ENCODE data around the gene ABHD15.

Gene ABHD15, protein sequence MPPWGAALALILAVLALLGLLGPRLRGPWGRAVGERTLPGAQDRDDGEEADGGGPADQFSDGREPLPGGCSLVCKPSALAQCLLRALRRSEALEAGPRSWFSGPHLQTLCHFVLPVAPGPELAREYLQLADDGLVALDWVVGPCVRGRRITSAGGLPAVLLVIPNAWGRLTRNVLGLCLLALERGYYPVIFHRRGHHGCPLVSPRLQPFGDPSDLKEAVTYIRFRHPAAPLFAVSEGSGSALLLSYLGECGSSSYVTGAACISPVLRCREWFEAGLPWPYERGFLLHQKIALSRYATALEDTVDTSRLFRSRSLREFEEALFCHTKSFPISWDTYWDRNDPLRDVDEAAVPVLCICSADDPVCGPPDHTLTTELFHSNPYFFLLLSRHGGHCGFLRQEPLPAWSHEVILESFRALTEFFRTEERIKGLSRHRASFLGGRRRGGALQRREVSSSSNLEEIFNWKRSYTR

DNA sequence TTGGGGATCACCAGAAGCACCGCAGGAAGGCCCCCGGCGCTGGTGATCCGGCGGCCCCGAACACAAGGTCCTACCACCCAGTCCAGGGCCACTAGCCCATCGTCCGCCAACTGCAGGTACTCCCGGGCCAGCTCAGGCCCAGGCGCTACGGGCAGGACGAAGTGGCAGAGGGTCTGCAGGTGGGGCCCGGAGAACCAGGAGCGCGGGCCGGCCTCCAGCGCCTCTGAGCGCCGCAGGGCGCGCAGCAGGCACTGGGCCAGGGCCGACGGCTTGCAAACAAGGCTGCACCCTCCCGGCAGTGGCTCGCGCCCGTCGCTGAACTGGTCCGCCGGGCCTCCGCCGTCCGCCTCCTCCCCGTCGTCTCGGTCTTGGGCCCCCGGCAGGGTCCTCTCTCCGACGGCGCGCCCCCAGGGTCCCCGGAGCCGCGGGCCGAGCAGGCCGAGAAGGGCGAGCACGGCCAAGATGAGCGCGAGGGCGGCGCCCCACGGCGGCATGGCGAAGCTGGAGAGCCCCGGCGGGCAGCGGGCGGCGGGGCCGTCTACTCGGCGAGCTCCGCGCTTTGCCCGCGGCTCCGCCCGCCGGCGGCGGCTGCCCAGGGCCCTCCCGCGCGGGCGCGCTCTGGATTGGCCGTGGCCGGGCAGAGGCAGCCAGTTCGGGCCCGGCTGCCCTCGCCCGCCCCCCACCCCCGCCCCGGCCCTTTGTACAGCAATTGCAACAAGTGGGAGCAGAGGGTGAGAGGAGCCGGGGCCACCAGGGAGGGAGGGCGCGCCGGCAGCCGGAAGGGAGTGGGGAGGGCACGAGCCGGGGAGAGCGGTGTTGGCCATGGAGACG lies at the start of gene ABHD15:
ABHD15 (minus strand) TSS at position 565 of the 831 bp plus-strand sequence; CDS start at position 494, 71 bp downstream.
- peak in 1 of 2 experiments; percentile 31 for DNase-seq

DNA sequence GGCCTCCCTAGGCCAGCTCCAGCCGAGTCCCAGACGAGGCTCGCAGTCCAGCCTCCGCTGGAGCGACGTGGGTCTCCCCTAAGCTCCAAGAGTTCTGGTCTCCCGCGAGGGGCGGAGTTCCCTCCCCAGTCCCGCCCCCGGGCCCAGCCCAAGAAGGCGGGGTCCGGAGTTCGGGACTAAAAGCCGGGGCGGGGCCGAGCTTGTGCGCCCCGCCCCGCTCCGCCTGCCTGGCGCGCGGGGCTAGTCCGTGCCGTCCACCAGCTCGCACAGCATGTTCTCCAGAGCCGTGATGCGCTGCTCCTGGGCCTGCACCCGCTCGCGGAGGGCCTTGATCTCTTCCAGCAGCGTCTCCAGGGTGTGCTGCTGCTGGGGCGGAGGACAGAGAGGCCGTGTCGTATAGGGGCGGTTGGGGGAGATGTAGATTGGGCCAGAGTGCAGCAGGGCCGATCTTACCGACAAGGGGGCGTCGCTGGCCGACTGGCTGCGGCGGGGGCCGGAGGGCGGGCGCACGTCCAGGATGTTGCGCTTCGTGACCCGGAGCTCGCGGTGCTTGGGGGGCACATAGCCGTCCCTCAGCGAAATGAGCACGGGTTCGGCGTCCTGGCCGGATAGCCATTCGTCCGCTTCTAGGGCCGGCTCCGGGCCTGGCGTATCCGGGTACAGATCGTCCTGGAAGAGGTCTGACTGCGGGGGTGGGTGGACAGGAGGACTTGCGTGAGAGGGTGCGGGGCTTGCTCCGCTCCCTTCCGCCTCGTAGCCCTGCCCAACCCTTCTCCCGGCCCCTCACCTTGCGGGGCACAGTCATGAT lies 48.9 kb upstream of the ABHD15 start:
- DNase-seq, result no peak

DNA sequence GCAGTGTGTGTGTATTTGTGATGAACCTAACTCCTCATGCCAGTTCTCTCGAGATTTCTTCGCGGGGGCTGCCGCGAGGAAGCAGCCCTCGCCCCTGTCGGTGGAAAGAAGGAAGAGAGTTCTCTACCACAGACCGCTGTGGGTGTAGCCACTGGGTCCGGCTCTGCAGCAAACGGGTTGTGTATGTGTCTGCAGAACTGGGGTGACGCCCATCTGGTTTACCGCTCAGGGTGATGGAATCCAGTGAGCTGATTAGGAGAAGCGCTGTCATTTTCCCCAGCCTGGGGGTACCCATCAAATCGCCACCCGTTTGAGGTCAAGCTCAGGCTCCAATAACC lies 48.2 kb upstream of the ABHD15 start:
- no peak for DNase-seq

DNA sequence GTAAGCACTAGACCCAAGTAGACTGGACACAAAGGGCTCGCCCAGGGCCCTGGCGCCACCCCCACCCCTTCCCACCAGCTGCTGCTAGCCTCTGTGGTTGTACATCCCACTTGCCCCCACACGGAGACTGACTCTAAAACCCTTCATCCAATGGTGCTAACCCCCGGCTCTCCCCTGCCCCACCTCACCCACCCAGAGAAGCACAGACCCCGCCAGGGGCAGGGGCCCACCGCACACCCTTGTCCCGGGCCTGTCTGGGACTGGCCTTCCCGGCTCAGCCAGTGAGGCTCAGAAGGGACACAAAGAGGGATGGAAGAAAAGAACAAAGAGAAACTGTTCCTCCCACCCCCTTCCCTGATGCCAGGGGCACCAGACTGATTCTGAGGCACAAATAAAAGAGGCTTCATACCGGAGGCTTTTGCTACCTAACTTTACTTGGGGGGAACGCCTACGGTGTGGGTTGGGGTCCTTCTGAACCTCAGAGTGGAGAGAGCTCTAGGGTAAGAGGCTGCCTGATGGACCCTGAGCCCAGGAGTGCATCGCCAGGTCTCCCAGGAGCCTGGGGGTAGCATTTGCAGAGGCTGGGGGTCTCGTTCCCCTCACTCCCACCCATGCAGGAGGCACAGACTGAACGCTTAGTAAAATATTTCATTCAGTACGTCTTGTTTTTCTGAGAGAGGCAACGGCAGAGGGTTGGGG lies 47.7 kb upstream of the ABHD15 start:
- DNase-seq, result no peak

DNA sequence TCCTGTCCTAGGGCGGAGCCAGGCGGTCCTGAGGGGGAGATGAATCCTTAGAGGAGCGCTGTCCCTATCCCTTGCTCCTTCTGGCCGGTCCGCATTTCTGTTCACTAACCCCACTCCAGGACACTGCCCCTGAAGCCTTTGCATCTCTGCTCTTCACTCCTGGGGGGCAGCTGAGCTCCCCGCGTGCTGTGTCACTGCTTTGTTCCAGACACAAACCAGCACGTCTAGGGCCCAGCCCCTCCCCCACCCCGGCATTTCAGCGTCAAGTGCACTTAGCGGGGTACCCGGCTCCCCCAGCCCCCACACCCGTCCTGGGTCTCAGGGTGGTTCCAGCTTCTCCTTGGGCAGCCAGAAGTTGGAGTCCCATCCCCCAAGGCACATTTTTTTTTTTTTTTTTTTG lies 47.0 kb upstream of the ABHD15 start:
- DNase-seq, result no peak

DNA sequence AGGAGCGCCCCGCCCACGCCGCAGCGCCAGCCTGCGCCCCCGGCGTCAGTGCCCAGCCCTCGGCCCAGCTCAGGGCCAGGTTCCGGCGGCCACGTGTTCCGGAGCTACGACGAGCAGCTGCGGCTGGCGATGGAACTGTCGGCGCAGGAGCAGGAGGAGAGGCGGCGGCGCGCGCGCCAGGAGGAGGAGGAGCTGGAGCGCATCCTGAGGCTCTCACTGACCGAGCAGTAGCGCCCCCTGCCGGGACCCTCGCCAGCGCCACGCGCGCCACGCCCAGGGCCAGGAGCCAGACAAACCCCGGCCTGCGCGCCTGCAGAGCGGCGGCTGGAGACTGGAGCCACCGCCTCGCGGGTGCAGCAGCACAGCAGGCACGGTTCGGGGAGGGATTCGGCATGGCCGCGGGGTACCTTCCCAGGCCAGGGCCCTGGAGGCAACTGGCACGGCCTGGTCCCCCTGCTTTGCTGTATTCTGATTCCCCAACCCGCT lies 46.6 kb upstream of the ABHD15 start:
- DNase-seq, result no peak

DNA sequence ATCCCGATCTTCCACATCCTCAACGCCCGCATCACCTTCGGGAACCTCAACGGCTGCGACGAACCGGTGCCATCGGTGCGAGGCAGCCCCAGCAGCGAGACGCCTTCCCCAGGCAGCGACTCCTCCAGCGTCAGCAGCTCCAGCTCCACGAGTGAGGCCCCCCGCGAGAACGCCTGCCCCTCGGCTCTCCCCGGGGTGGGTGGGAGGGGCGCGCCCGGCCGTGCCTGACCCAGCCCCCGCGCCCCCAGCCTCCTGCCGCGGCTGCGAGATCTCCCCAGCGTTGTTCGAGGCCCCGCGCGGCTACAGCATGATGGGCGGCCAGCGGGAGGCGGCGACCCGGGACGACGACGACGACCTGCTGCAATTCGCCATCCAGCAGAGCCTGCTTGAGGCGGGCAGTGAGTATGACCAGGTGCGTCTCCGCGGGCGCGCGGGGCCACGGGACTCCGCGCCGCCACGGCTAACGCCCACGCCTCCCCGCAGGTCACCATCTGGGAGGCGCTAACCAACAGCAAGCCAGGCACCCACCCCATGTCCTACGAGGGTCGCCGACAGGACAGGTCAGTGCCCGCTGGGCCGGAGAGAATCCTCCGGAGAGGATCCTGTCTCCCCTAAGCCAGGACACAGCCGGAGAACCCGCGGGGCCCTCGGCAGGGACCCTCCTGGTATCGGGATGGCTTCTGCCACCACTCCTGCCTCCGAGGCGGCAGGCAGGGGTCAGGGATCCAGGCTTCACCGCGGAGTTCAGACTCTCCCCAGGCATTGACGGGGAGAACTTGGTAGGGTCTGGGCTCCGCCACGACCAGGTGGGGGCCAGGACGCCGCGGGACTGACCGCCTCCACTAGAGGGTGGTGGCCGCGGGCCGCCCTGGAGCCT lies 45.8 kb upstream of the ABHD15 start:
- DNase-seq, result no peak

DNA sequence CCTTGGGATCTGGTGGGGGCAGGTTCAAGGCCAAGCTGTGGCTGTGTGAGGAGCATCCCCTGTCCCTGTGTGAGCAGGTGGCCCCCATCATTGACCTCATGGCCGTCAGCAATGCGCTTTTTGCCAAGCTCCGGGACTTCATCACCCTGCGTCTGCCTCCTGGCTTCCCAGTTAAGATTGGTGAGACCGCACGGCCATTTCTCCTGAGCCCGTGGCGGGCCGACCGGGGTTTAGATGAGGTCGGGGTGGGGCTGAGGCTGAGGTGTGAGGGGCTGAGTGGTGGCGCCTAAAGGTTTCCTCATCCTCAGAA lies 45.2 kb upstream of the ABHD15 start:
- DNase-seq, result no peak

DNA sequence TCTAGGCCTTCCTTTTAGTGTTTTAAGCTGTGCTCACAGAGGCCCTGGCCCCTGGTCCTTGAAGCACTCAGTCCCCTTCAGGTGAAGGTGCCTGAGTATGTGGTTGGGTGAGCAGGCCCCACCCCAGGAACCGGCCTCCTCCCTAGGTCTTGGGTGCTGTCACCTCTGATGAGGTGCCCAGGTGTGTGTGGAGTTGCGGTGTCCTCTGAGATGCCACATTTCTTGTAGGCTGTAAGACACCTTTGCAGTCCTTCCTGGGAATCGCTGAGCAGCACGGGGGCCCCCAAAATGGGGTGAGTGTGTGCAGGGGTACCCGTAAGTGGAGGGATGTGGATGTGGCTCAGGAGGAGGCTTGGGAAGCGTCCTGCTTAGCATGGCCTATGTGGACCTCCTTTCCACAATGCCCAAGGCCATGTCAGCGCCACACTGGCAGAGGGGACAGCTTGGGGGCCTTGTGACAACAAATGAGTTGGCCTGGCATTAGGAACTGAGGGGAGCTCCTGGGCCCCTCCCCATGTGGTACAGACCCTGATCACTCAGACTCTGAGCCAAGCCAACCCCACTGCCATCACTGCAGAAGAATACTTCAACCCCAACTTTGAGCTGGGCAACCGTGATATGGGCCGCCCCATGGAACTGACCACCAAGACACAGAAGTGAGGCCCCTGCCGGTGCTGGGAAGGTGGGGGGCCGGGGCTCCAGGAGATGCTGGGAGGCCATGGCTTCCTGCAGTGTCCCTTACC lies 44.7 kb upstream of the ABHD15 start:
- no peak for DNase-seq

DNA sequence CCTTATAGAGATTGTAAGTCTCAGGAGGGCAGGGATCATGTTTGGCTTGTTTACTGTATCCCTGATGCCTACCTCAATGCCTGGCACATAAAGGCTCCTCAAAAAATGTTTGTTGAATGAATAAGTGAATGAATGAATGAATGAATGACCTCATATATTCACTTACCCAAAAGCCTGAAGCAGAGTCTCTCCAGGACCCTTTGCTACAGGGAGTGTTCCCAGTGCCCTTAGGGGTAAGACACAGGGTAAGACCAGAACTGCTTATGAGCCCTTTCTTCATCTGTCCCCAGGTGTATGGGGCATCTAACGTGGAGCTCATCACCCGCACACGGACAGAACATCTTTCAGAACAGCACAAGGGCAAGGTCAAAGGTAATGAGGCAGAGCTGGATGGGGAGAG lies 43.6 kb upstream of the ABHD15 start:
- DNase-seq, result no peak

DNA sequence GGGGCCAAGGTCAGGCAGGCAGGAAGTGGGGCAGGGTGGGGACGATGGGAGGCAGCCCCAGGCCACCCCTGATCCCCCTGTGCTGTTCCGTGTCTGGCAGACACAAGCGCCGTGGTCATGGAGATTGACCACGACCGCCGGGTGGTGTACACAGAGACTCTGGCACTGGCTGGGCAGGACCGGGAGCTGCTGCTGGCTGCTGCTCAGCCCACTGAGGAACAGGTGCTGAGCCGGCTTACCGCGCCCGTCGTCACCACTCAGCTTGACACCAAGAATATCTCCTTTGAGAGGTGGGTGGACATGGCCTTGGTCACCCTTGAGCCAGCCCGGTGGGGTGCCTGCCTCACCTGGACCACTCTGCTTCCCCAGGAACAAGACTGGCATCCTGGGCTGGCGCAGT lies 42.1 kb upstream of the ABHD15 start:
- no peak for DNase-seq

DNA sequence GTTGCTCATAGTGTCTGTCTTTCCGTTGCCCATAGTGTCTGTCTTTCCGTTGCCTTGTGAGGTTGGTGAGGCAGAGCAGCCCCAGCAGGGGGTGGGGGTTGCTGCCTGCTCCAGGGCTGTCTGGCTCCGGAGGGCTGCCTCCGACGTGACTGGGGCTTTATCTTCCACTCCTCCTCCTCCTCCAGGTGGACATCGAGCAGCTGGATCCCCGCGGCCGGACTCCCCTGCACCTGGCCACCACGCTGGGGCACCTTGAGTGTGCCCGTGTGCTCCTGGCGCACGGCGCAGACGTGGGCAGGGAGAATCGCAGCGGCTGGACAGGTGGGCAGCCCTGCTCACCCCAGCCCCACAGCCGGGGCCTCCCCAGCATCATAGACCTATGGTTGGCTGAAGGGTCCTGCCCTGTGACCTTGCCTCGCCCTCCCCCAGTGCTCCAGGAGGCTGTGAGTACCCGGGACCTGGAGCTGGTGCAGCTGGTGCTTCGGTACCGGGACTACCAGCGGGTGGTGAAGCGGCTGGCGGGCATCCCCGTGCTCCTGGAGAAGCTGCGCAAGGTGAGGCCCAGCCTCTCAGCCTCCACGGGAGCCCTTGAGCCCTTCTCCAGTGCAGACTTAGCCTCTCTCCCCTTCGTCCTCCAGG lies 40.8 kb upstream of the ABHD15 start:
- no peak for DNase-seq

DNA sequence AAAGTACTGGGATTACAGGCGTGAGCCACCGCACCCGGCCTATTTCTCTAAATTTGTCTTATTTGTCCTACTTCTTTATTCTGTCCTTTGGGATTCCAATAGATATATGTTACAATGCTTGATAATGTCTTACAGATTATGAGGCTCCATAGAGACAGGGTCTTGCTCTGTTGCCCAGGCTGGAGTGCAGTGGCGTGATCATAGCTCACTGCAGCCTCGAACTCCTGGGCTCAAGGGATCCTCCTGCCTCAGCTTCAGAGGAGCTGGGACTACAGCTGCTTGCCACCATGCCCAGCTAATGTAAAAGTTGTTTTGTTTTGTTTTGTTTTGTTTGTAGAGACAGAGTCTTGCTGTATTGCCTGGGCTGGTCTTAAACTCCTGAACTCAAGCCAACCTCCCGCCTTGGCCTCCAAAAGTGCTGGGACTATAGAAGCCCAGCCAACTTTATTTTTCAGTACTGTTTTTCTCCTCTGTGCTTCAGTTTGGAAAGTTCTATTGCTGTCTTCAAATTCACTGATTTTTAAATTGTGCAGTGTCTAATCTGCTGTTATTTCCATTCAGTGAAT lies 36.4 kb upstream of the ABHD15 start:
- peak in 1 of 2 experiments; percentile 21 for DNase-seq

DNA sequence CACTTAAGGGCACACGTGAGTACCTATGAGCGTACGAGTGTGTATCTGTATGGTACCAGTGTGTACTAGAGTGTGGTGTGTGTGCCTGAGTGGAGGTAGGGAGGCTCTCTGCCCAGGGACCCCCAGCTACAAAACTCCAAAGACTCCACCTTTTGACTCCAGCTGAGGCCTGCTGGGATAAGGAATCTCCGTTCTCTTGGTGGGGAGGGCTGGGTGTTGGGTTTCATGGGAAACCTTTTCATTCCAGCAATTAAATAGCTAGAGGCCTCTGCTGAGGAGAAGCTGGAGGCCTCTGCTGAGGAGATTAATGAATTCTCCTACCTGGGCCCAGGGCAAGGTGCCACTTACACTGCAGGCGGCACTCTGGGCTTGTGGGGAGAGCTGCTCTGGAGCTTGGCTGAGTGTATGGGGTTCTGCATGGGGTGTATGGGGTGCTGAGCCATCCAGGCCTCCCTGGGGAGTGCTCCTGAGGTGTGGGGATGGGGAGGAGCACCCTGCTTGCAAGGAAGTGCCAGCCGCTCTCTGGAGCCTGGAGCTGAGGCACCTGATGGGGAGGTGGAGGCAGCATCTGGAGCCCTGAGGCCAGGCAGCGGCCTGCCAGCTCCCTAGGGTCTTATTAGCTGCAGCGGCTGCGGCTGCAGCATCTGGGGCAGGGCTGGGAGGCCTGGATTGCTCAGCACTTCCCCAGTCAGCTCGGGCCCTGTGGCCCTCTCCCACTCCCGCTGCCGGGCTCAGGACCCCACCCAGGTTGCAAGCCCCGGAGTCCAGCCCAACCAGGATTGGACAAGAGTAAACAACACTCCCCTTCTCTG lies 30.7 kb upstream of the ABHD15 start:
- DNase-seq, result no peak

DNA sequence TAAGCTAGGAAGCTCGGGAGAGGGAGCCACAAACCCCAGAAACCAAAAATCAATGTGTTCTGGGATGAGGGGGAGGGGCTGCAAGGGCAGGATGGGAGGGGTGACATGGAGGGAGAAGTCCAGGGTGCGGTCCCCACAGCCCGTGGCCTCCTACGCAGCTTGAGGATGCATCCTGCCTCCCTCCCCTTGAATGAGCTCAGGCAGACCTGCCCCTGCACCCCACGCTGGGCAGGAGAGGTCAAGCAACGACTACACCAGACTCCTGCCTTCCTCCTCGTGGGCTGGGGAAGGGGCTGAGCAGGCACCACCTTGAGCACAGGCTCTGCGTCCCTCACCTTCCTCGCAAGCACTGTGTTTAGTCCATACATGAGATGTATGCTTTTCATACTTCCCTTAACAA lies 30.0 kb upstream of the ABHD15 start:
- DNase-seq, result no peak

DNA sequence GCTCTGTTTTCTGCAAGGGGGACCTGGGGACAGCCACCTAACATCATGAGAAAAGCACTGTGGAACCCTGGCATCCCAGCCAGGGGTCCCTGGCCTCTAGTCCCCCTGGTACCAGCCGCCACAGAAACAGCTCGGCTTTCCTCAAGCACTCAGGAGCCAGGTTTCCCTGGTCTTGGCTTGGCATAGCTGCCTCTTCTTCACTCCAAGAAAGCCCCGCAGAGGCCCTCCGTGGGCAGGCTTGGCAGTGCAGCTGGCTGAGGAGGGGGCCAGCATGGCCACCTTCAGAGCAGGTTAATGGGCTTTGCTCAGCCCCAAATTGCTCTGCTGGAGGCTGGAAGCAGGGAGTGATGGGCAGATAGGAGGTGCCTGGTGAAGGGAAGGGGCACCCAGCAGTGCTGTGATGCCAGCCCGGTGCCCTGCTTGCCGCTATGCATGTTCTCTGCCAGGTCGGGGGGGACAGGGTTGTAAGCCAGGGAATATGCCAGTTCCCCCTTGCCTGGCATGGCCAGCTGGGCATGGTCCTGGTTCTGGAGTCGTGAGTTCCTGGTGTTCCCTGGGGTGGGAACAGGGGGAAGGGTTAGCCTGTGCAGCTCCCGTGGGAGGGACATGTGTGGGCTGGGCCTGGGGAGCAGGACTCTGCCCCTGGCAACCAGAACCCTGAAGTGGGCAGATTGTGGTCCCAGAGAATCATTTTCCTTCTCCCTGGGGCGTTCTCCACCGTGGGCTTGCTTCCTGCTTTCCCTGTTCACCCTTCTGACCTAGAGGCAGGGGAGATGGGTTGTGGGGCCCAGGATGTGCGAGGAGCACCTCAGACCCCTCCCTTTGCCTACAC lies 29.3 kb upstream of the ABHD15 start:
- DNase-seq, result no peak

DNA sequence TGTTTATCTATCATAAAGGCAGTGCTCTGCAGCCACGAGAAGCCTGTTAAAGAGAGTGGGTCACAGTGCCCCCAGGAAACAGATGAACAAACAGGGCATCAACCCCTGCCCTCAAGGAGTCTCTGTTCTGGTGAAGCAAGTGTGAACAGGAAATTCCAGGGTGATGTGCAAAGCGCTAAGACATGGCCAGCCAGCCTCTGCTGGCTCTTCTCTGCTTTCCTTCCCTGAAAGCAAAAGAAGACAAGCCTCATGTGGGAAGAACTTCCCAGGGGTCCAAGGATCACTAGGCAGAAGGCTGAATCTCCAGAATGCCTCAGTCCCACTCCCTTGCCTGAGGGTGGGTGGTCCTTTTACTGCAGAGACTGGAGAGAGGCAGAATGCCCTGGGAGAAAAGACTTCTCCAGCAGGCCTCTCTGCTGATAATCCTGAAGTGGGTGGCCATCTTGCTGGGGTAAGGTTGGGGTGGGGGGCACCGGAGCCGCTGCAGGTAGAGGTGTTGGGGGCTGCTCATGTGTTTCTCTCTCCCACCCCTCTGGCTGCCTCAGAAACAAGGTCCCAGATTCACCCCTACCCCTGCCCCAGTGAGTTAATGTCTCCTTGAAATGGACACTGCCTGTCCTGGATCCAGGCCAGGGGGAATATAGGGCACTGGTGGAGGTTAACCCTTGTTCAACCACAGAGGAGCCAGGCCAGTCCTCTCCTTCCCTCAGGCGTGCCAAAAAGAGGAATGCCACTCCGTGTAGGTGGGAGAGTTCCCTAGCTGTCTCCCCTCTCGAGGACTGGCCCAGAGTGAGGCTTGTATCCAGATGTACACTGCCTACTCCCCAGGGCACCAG lies 28.5 kb upstream of the ABHD15 start:
- DNase-seq, result no peak
